HG03039 (cell line): ENCODE data around the gene SRGAP3.

ENCODE experiments used
- ATAC-seq: cut with Tn5 transposase; IDR thresholded peaks from one replicate; pipeline ENCODE4 v1.9.1; 2021; ENCODE audit warnings: mild to moderate bottlenecking, moderate library complexity; ENCODE audit not compliant: unreplicated experiment

SRGAP3 gene

DNA sequence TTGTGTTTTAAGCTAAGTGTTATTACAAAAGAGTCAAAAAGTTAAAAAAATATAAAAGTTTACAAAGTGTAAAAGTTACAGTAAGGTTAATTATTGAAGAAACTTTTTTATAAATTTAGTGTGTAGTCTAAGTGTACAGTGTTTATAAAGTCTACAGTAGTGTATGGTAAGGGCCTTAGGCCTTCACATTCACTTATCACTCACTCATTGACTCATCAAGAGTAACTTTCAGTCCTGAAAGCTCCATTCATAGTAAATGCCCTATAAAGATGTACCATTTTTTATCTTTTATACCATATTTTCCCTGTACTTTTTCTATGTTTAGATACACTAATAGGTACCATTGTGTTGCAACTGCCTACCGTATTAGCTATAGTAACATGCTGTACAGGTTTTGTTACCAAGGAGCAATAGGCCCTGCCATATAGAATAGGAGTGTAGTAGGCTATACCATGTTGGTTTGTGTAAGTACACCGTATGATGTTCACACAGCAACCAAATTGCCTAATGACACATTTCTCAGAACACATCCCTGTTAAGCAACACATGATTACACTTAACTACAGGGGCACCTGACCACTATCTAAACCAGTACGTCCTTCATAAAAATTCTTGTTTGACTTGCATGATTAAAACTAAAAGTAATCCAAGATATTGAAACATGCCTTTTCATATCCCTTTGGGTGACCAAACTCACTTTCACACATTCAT lies 303.4 kb downstream of the SRGAP3 start:
- no peak for ATAC-seq

DNA sequence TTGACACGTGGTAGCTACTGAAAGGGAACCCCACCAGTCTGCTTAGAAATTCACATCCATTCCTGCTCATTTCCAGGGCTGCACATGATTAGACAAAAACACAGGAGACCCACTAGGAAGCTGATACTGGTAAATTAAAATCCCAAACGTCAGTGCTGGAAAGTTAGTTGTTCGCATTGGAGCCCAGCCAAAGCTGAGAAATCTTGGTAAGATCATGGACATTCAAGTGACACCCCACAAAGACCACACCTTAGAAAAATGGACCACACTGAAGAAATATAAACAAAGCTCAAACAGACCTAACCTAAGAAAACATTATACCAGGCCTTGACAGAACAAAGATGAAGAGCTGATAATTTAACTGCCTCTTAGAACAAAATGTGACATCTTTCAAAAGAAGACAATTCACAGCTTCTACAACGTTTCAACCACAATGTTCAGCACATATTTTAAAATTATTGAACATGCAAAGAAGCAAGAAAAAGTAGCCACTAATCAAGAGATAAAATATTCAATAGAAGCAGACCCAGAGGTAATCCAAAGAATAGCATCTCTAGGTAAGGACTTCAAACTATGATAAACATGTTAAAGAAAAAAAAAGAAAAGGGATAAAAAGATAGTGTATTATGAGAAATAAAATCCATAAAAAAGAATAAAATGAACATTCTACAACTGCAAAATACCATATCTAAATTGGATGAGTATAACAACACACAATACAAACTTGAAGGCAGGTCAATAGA lies 306.5 kb downstream of the SRGAP3 start:
- ATAC-seq: no peak

DNA sequence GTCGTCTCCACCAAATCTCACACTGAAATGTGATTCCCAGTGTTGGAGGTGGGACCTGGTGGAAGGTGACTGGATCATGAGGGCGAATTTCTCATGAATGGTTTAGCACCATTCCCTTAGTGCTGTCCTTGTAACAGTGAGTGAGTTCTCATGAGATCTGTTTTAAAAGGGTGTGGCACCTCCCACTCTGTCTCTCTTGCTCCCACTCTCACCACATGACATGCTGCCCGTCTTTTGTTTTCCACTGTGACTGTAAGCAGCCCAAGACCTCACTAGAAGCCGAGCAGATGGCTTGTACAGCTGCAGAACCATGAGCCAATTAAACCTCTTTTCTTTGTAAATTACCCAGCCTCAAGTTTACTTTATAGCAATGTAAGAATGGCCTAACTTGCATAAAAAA lies 307.3 kb downstream of the SRGAP3 start:
- no peak for ATAC-seq

DNA sequence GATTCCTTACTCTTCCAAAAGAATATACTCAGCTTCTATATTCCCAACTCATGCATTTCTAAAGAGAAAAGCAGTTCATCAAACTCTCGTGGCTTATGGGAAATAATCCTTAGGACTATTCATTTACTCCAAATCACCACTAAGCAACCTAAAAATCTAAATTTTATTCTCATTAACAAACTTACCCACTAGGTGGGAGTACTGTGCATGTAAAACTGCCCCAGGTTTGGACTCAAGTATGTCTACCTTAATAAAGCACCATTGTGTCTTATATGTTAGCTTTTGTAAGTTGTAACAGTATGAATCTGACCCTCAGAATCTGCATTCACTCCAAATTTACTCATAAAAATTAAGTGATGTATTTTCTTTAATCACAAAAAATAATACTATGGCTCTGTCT lies 311.4 kb downstream of the SRGAP3 start:
- no peak for ATAC-seq

DNA sequence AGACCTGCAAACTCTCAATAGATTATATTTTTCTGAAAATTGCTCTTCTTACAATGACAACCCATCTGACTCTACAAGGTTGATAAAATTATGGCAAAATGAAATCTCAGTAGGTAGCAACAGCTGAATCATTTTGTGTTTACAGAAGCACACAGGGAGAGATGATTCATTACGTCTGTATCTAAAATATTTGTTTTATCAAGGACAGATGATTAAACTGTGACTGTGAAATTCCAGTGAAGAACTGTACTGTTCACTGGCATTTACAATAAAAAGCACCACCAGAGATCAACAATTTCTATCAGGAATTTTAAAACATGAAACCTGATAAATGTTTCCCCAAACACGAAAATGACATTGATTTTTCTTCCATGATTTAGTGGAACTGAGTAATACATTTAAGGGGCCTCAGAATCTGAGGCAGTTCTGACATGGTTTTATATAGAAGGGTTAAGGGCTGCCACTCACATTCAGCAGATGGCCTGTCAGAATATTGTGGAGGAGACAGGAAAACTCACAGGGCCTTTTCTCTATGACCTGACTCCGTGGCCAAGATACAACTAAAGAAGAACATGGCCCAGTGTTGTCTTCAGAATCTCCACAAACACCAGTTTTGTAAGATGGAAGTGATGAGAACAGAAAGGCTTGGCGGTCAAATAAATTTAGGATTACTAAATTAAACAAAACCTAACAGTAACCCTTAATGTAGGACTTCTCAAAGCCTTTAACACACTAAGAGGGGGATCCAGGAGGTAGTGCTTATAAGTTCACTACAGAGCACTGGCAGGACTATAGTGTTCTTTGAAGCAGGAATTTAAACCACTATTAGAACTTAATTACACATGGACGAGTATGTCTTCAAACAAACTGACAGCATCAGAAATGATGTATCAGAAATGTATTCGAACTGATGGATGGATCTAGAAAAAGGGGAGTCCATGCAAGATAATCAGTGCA lies 312.1 kb downstream of the SRGAP3 start:
- ATAC-seq: no peak

DNA sequence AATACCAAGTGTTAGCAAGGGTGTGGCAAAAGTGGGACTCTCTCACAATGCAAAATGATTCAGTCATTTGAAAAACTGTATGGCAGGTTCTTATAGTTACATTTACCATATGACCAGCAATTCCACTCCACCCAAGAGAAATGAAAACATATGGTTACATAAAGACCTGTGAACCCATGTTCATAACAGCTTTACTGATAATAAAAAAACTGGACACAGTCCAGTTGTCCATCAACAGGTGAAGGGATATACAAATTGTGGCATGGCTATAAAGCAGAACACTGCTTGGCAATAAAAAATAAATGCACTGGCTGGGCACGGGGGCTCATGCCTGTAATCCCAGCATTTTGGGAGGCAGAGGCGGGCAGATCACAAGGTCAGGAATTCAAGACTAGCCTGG lies 316.9 kb downstream of the SRGAP3 start:
- ATAC-seq: no peak

DNA sequence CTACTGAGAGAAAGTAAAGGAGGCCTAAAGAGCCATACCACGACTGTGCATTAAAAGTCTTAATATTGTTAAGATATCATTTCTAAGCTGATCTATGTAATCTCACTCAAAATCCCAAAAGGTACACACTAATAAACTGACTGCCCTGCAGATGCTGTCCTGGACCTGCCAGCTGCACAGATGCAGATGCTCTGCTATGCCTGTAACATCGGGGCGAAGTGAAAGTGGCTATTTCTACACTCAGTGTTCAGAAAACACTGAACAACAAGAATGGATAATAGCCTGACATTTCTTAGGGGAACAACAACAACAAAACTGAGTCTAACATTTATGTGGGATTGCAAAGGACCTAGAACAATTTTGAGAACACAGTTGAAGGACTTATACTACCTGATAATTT lies 318.1 kb downstream of the SRGAP3 start:
- no peak for ATAC-seq
